Panc1 (cell line): ENCODE measurements around the gene CHST10. TPM values are rescaled to one million over a fixed set of nuclear protein-coding genes. Genes with fewer than 3 reads are reported as not detected.

Source experiments
- ATAC-seq: fragments of 200-7000 bp; cut with Tn5 transposase; 2 replicates; pipeline ENCODE4 v1.9.1; 2020; ENCODE audit warnings: mild to moderate bottlenecking, moderate library complexity
- BruUV-seq: library from RNA; stranded (reverse); fragments of 400-500 nt; replicated peaks from 2 replicates; lab custom pipeline; 2021; lab: Mats Ljungman, UMichigan
- CTCF ChIA-PET: fragments of 300-600 bp; sonication (Branson Sonifier 250); formaldehyde crosslinking; loops from one replicate; lab custom pipeline; 2022; ENCODE audit warnings: antibody characterized with exemption; lab: Charles Lee
- POLR2A ChIA-PET: fragments of 300-600 bp; sonication (Branson Sonifier 250); formaldehyde crosslinking; loops from one replicate; lab custom pipeline; 2022; ENCODE audit warnings: antibody characterized with exemption; lab: Charles Lee
- DNase-seq: peaks from one replicate; pipeline ENCODE4 v3.0.0-alpha.2; 2010; ENCODE audit warnings: low read depth, low spot score
- H3K27ac ChIP-seq: 2 replicates; pipeline ENCODE4 v1.5.1; 2011; ENCODE audit warnings: mild to moderate bottlenecking, low read length, inconsistent platforms
- H3K27me3 ChIP-seq: fragments of 200-500 bp; sonication (Bioruptor generic); 2 replicates; pipeline ENCODE4 v1.6.0; 2014; ENCODE audit warnings: low read length, inconsistent platforms; ENCODE audit not compliant: control insufficient read depth, insufficient read depth
- H3K36me3 ChIP-seq: fragments of 200-500 bp; sonication (Bioruptor generic); 2 replicates; pipeline ENCODE4 v1.5.1; 2014; ENCODE audit warnings: inconsistent platforms, mild to moderate bottlenecking, low read length, moderate library complexity; ENCODE audit not compliant: control insufficient read depth, insufficient read depth
- H3K4me1 ChIP-seq: 2 replicates; pipeline ENCODE4 v1.5.1; 2011; ENCODE audit warnings: inconsistent platforms, mild to moderate bottlenecking, low read length, moderate library complexity; ENCODE audit not compliant: control insufficient read depth, insufficient read depth
- H3K4me3 ChIP-seq, 2 experiments: 2 replicates each; pipeline ENCODE4 v1.5.1; 2011 to 2012; ENCODE audit warnings: low read depth in 2 of 2, low read length in 2 of 2, mild to moderate bottlenecking in 2 of 2, inconsistent platforms in 1 of 2, moderate library complexity in 1 of 2
- H3K9me3 ChIP-seq: fragments of 200-500 bp; sonication (Bioruptor generic); 2 replicates; pipeline ENCODE4 v1.5.1; 2014; ENCODE audit warnings: low read depth, mild to moderate bottlenecking, inconsistent platforms, low read length, moderate library complexity; ENCODE audit not compliant: control insufficient read depth, insufficient read depth
- CTCF ChIP-seq: fragments of 450-650 bp; IDR thresholded peaks from 2 replicates; pipeline ENCODE4 v1.5.1; 2017; ENCODE audit warnings: mild to moderate bottlenecking
- POLR2AphosphoS5 ChIP-seq: IDR thresholded peaks from 2 replicates; pipeline ENCODE4 v1.6.1; 2012; ENCODE audit warnings: mild to moderate bottlenecking, low read depth, low read length, moderate library complexity
- REST ChIP-seq, 2 experiments: IDR thresholded peaks; 2 replicates each; pipeline ENCODE4 v1.6.1; 2011 to 2012; ENCODE audit warnings: low read depth in 2 of 2, control low read depth in 1 of 2, low read length in 1 of 2, mild to moderate bottlenecking in 1 of 2, moderate library complexity in 1 of 2; ENCODE audit not compliant: insufficient read depth in 1 of 2
- SIN3A ChIP-seq: IDR thresholded peaks from 2 replicates; pipeline ENCODE4 v1.6.1; 2012; ENCODE audit warnings: low read depth, mild to moderate bottlenecking, low read length, moderate library complexity, borderline replicate concordance; ENCODE audit not compliant: insufficient read depth
- TCF7L2 ChIP-seq: IDR thresholded peaks from 2 replicates; pipeline ENCODE4 v1.6.1; 2011; ENCODE audit warnings: mild to moderate bottlenecking, low read depth, low read length, inconsistent platforms
- in situ Hi-C: cut with HindIII; loops from 2 replicates; pipeline ENCODE4 v1.10.0; 2016; ENCODE audit warnings: low sequenced_read_pairs, low pct_unique_long_range_greater_than_20kb
- intact Hi-C: fragments of 100-400 bp; cut with micrococcal nuclease; formaldehyde crosslinking; loops from one replicate; pipeline ENCODE4 v1.10.0; 2022; ENCODE audit not compliant: unreplicated experiment
- total RNA-seq: library from RNA; stranded (reverse); gene quantifications from one replicate; pipeline ENCODE4 v1.2.1, GENCODE V29; 2021; ENCODE audit not compliant: unreplicated experiment

The CHST10 gene
- total RNA-seq, 1 experiment from 2014 or later: 22.0 TPM

- ATAC-seq (no peak), DNase-seq (no peak)
- CTCF ChIA-PET: interaction anchor here (0.6 kb wide), 1 partner anchor 180 kb away, joined by 4 read pairs; no protein-coding TSS in a partner anchor
- TF ChIP-seq TCF7L2: no peak
- no peak for TF ChIP-seq SIN3A
- no TSS peak for BruUV-seq
- Histone ChIP-seq H3K4me3 (no peak overlapping the region), H3K27ac (no peak overlapping the region), H3K9me3 (no peaks in the 10 kb centered on the region), H3K4me1 (no peaks in the 10 kb centered on the region), H3K36me3 (no peaks in the 10 kb centered on the region), H3K27me3 (peaks cover 5% of the 10 kb centered on the region; the same call in 1 of the 2 replicates)
- intact Hi-C loops: no loop called here
- POLR2A ChIA-PET: no interaction called here
- in situ Hi-C loops: no loop called here
Measured at GRCh38 chr2:100425107-100425506, 7.6 kb upstream of the CHST10 start.

GRCh38 chr2:100424277-100424875, 6.9 kb upstream of the CHST10 start:
- BruUV-seq: no TSS peak
- H3K27me3 ChIP-seq: peaks cover 2% of the 10 kb centered on the region; the same call in 1 of the 2 replicates
- no peaks in the 10 kb centered on the region for H3K4me1 ChIP-seq
- ChIA-PET POLR2A (no interaction called here), CTCF (no interaction called here)
- TF ChIP-seq TCF7L2: no peak
- TF ChIP-seq REST (IDR thresholded peaks at IDR 0.05; ENCODE audit: insufficient read depth in 1 of 2, low read depth in 2 of 2, low read length in 1 of 2): no peak
- TF ChIP-seq SIN3A: no peak
- no peak for TF ChIP-seq CTCF
- TF ChIP-seq POLR2AphosphoS5: no peak
- ATAC-seq: no peak
- H3K27ac ChIP-seq: no peak overlapping the region
- H3K36me3 ChIP-seq: no peaks in the 10 kb centered on the region
- no peaks in the 10 kb centered on the region for H3K9me3 ChIP-seq
- H3K4me3 ChIP-seq: no peak overlapping the region
- intact Hi-C loops (no loop called here), in situ Hi-C loops (no loop called here)
- DNase-seq: no peak

- no peaks in the 10 kb centered on the region for H3K36me3 ChIP-seq
- CTCF ChIA-PET: no interaction called here
- no peak overlapping the region for H3K27ac ChIP-seq
- no peak for ATAC-seq
- POLR2A ChIA-PET: no interaction called here
- TF ChIP-seq REST (IDR thresholded peaks at IDR 0.05; ENCODE audit: insufficient read depth in 1 of 2, low read depth in 2 of 2, low read length in 1 of 2) (no peak), SIN3A (no peak), CTCF (no peak), POLR2AphosphoS5 (no peak), TCF7L2 (no peak)
- H3K27me3 ChIP-seq: 0 out of 2 replicates have a peak, but pooled peaks cover 2% of the 10 kb centered on the region
- intact Hi-C loops (no loop called here), in situ Hi-C loops (no loop called here)
- H3K4me3 ChIP-seq: no peak overlapping the region
- no peaks in the 10 kb centered on the region for H3K9me3 ChIP-seq
- BruUV-seq: no TSS peak
- DNase-seq: no peak
- no peaks in the 10 kb centered on the region for H3K4me1 ChIP-seq
Measured at GRCh38 chr2:100423631-100424030, 6.2 kb upstream of the CHST10 start.
